Activated naive CD4-positive, alpha-beta T cell treated with anti-CD3 and anti-CD28 coated beads, Interleukin-2, amount 50 U/mL, for 24 hours (primary cell): ENCODE measurements around the gene TMEM127.
A peak's percentile ranks its signal among the peaks of the same experiment; 100 is the strongest.

Experiments
- H3K27ac Mint-ChIP-seq: one replicate; pipeline ENCODE4 v1.8.0; 2021; ENCODE audit warnings: mild to moderate bottlenecking, mixed read lengths
- H3K27me3 Mint-ChIP-seq: one replicate; pipeline ENCODE4 v1.8.0; 2021; ENCODE audit warnings: mixed read lengths
- H3K36me3 Mint-ChIP-seq: one replicate; pipeline ENCODE4 v1.8.0; 2021; ENCODE audit warnings: mixed read lengths
- H3K4me1 Mint-ChIP-seq: one replicate; pipeline ENCODE4 v1.8.0; 2021; ENCODE audit warnings: mixed read lengths
- H3K4me3 Mint-ChIP-seq: one replicate; pipeline ENCODE4 v1.8.0; 2021; ENCODE audit warnings: mild to moderate bottlenecking, mixed read lengths
- H3K9me3 Mint-ChIP-seq: one replicate; pipeline ENCODE4 v1.8.0; 2021; ENCODE audit warnings: mixed read lengths

The TMEM127 gene

DNA sequence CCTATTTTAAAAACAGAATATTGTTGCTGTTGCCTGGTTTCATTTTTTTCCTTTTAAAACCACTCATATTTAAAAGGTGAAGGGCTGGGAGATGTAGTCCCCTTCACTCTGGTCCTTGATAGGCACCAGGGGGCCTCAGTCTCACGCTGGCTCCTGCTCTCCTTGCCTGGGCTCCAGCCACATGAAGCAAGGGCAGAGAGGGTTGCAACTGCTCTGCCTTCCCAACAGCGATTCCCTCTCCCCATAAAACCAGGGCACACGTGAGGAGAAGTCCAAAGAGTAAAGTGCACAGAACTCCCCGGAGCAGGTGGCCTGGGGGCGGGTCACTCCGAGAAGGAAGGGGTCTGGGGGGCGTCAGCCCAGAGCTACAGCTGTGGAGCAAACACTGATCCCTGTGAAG lies 12.8 kb downstream of the TMEM127 start:
- Mint-ChIP-seq H3K27ac (no peak overlapping the region), H3K27me3 (no peaks in the 10 kb centered on the region), H3K36me3 (peaks cover 3% of the 10 kb centered on the region), H3K4me3 (no peak overlapping the region), H3K9me3 (no peaks in the 10 kb centered on the region), H3K4me1 (peaks cover 32% of the 10 kb centered on the region)

DNA sequence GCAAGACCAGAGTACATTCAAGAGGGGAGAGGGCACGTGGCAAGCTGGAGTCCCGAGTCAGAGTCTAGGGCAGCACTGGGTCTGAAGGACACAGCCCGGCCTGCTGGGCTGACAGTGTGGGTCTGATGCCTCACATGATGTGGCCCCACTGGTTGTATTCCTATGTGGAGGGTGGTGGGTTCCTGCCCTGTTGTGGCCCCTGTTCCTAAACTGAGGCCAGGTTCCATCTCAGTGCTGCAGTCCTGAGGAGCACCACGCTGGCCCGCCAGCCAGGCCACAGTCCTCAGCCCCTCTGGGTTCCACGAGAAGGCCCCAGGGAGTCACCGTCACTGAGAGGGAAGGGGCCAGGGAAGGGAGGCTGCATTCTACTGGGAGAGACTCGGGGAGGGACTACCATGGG lies 13.3 kb downstream of the TMEM127 start:
- Mint-ChIP-seq H3K4me3 (no peak overlapping the region), H3K4me1 (peaks cover 30% of the 10 kb centered on the region), H3K9me3 (no peaks in the 10 kb centered on the region), H3K27me3 (no peaks in the 10 kb centered on the region), H3K27ac (no peak overlapping the region), H3K36me3 (peaks cover 3% of the 10 kb centered on the region)

DNA sequence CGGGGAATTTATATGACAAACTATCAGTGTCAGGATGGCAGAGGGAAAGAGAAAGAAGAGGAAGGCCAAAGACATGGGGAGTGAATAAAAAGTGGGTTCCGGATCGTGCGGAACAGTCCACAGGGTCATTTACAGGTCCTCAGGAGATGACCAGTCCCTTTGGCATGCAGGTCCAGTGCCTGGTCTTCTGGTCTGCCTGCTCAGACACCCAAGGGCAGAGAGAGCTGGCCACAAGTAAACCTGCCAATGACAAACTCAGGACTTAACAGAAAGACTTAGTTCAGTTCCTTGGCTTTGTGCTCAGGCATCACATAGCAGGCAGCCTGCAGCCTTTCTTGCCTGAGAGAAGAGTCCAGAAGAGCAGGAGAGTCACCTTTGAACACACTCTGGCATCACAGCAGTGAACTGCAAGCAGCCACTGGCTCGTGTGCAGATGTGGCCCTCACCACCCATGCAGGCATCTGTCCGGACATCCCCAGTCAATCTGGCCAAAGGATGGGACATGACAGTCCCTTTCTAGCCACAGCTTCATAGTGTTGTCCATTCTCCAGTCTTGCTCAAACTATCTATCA lies 14.0 kb downstream of the TMEM127 start:
- H3K4me1 Mint-ChIP-seq = peaks cover 28% of the 10 kb centered on the region
- peaks cover 3% of the 10 kb centered on the region for H3K36me3 Mint-ChIP-seq
- H3K4me3 Mint-ChIP-seq = no peak overlapping the region
- H3K27me3 Mint-ChIP-seq = no peaks in the 10 kb centered on the region
- H3K9me3 Mint-ChIP-seq = no peaks in the 10 kb centered on the region
- no peak overlapping the region for H3K27ac Mint-ChIP-seq

DNA sequence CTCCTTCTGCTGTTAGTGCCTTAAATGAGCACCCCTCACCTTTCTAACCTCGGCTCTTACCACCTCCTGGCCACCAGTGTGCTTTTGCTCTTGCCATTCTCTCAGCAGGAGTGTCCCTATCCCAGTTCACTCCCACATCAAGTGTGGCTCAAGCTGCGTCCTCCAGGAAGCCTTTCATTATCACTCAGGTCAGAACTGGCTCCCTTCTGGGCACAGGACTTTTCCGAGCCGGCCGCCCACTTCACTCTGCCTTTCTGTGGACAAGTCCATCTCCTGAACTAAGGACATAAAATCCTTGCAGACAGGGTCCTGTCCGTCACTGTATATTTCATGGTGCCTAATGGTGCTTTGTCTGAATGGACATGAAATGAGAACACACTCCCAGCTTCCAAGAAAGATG lies 15.6 kb downstream of the TMEM127 start:
- no peaks in the 10 kb centered on the region for H3K27me3 Mint-ChIP-seq
- no peak overlapping the region for H3K4me3 Mint-ChIP-seq
- peaks cover 30% of the 10 kb centered on the region for H3K4me1 Mint-ChIP-seq
- no peaks in the 10 kb centered on the region for H3K9me3 Mint-ChIP-seq
- peak overlapping the region; percentile 76 for H3K27ac Mint-ChIP-seq
- peaks cover under 1% of the 10 kb centered on the region for H3K36me3 Mint-ChIP-seq

DNA sequence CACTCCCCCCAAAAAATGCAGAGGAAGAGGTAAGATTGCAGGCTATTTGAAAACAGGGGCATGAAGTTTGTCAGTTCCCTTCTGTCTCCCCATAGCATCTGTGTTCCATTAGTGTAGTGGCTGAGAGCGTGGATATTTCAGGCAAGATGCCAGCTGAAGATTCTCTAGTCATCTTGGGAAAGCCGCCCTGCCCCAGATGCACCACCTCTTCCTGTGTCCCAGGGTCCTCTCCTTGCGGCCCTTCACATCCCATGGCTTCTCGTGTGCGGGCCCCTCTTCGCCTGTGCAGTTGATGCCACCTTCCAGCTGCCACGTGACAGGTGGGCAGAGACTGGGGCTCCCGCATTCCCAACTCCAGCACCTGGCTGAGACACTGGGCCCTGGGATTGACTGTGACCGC lies 16.1 kb downstream of the TMEM127 start:
- Mint-ChIP-seq H3K27ac (peak overlapping the region; percentile 76), H3K9me3 (no peaks in the 10 kb centered on the region), H3K27me3 (no peaks in the 10 kb centered on the region), H3K4me1 (peaks cover 29% of the 10 kb centered on the region), H3K4me3 (no peak overlapping the region), H3K36me3 (no peaks in the 10 kb centered on the region)

DNA sequence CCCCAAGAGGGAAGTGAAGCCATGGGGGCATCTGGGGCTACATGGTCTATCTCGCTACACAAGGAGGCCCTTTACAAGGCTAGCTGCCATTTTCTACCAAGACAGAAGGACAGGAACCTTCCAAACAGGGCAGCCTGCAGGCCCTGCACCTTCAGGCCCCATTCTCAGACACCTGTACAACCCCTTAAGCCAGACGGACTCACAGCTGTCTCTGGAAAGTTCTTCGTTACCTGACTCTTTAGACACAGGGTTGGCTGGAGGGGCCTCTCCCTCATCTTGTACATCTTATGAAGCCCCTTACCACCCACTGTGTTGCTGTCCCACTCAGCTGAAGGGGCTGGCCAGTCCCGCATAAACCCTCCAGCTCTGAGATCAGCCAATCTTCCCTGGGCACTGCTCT lies 17.2 kb downstream of the TMEM127 start:
- H3K9me3 Mint-ChIP-seq = no peaks in the 10 kb centered on the region
- H3K4me1 Mint-ChIP-seq = peaks cover 27% of the 10 kb centered on the region
- H3K27me3 Mint-ChIP-seq = no peaks in the 10 kb centered on the region
- H3K36me3 Mint-ChIP-seq = no peaks in the 10 kb centered on the region
- H3K27ac Mint-ChIP-seq = no peak overlapping the region
- H3K4me3 Mint-ChIP-seq = no peak overlapping the region

DNA sequence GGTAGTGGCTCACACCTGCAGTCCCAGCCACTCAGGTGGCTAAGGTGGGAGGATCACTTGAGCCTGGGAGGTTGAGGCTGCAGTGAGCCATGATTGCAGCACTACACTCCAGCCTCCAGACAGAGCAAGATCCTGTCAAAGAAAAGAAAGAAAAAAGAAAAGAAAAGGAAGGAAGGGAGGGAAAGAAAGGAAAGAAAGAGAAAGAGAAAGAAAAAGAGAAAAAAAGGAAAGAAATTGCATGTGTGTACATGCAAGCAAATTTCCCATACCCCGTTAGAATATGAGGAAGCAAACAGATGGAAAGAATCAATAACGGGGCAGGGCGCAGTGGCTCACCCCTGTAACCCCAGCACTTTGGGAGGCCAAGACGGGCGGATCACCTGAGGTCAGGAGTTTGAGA lies 17.9 kb downstream of the TMEM127 start:
- no peaks in the 10 kb centered on the region for H3K9me3 Mint-ChIP-seq

DNA sequence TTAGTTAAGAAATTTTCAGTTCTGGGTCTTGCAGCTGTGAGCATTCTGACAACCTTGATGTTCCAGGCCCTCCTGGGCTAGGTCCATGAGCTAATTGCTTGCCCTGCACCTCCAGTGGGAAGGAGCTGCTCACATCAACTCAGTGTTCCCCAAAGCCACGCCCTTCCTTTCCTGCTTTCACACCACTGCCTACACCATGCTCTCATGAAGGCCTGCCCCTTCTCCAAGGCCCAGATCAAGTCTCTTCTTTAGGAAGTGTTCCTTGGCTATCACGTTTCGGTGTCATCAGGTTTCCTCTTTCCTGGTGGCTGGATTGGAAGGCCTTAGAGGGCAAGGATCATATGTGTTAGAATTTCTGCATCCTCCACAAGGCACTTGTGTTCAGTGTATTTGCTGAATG lies 18.8 kb downstream of the TMEM127 start:
- no peaks in the 10 kb centered on the region for H3K9me3 Mint-ChIP-seq
- H3K27ac Mint-ChIP-seq = no peak overlapping the region
- no peaks in the 10 kb centered on the region for H3K27me3 Mint-ChIP-seq
- H3K36me3 Mint-ChIP-seq = no peaks in the 10 kb centered on the region
- no peak overlapping the region for H3K4me3 Mint-ChIP-seq
- peaks cover 40% of the 10 kb centered on the region for H3K4me1 Mint-ChIP-seq

More for the DNA sequence above, 17.9 kb downstream of the TMEM127 start:
- Mint-ChIP-seq H3K4me1 (peaks cover 31% of the 10 kb centered on the region), H3K36me3 (no peaks in the 10 kb centered on the region), H3K27me3 (no peaks in the 10 kb centered on the region), H3K27ac (no peak overlapping the region), H3K4me3 (no peak overlapping the region)

DNA sequence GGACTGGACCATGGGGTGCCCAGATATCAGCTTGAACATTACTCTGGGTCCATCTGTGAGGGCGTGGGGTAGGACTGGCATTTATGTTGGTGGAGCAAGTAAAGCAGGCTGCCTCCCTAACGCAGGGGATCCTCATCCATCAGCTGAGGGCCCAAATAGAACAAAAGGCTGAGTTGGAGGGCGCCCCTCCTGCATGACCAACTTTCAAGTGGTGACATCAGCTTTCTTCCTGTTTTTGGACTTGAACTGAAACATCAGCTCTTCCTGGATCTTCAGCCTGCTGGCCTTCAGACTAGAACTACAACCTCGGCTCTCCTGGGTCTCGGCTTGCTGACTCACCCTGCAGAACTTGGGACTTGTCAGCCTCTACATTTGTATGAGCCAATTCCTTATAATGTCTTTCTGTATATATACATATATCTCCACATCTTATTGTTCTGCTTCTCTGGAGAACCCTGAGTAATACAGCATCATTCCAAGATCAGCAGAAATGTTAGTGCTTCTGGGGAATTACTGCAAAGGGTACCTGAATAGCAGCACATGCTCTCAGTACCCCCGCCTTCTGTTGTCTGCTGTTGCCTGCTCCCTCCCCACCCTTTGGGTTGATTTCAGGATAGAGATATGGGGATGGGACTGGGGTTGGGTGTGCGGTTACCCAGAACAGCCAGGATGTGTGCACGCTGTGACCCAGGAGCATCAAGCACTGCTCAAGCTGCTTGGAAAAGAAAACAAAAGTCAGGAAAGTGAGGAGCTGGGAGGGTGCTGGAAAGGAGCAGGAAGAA lies 20.0 kb downstream of the TMEM127 start:
- no peaks in the 10 kb centered on the region for H3K9me3 Mint-ChIP-seq
- peak overlapping the region; percentile 56 for H3K27ac Mint-ChIP-seq
- no peak overlapping the region for H3K4me3 Mint-ChIP-seq
- no peaks in the 10 kb centered on the region for H3K36me3 Mint-ChIP-seq
- H3K27me3 Mint-ChIP-seq = no peaks in the 10 kb centered on the region
- H3K4me1 Mint-ChIP-seq = peaks cover 52% of the 10 kb centered on the region

DNA sequence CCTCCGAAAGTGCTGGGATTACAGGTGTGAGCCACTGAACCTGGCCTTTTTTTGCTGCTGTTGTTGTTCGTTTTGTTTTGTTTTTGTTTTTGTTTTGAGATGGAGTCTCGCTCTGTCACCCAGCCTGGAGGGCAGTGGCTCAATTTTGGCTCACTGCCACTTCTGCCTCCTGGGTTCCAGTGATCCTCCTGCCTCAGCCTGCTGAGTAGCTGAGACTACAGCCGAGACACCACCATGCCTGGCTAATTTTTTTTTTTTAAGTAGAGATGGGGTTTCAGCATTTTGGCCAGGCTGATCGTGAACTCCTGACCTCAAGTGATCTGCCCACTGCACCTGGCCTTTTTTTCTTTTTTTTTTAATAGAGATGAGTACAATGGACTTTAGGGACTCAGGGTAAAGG lies 22.0 kb downstream of the TMEM127 start:
- Mint-ChIP-seq H3K4me1 (peaks cover 55% of the 10 kb centered on the region), H3K27me3 (no peaks in the 10 kb centered on the region), H3K4me3 (no peak overlapping the region), H3K27ac (no peak overlapping the region), H3K9me3 (no peaks in the 10 kb centered on the region), H3K36me3 (no peaks in the 10 kb centered on the region)

DNA sequence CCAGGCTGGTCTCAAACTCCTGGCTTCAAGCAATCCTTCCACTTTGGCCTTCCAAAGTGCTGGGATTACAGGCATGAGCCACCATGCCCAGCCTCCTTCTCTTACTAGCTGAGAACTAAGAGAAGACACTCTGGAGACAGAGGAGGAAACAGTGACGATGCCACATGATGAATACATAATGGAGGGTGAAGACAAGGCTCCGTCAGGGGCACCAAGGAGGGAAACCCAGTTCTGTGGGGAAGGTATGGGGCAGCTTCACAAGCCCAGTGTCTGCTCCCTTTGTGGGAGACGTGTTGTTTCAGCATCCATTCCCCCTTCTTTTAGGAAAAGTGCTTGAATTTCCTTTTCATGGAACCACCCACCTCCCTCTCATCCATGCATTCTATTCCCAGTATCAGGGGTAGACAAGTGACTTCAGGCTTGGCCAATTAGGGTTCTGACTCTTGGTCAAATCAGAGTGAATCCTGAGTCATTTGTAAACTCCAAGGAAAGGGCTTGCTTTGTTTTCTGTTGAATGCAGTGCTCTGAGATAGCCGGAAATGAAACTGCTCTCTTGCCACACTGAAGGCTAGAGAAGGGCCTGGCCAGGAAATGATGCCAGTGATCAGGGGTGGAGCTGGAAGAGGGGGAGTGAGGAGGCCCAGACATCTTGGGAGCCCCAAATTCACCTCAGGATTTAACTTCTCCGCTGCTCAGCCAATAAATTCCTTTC lies 23.7 kb downstream of the TMEM127 start:
- peaks cover 49% of the 10 kb centered on the region for H3K4me1 Mint-ChIP-seq
- no peaks in the 10 kb centered on the region for H3K9me3 Mint-ChIP-seq
- no peaks in the 10 kb centered on the region for H3K36me3 Mint-ChIP-seq
- no peaks in the 10 kb centered on the region for H3K27me3 Mint-ChIP-seq
- peak overlapping the region; percentile 54 for H3K4me3 Mint-ChIP-seq
- H3K27ac Mint-ChIP-seq = peak overlapping the region; percentile 90

DNA sequence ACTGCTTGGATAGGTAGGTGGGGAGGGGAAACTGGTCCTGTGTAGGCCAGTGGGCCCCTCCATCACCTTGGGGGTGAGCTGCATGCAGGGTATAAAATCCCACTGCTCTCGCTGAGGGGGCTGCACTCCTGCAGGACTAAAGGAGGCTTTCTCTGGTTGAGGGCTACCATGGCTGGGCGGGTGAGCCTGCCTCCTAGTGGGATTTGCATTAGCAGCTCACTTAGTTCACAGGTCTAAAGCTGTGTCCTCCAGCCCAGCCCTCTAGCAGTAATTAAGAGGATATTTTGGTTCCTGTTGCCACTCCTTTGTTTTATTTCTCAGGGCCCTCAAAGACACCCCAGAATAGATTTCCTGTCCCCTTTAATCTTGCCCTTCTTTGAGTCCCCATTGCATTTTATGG lies 24.6 kb downstream of the TMEM127 start:
- no peak overlapping the region for H3K4me3 Mint-ChIP-seq
- no peaks in the 10 kb centered on the region for H3K9me3 Mint-ChIP-seq
- no peaks in the 10 kb centered on the region for H3K36me3 Mint-ChIP-seq
- H3K27ac Mint-ChIP-seq = peak overlapping the region; percentile 90
- H3K27me3 Mint-ChIP-seq = no peaks in the 10 kb centered on the region
- peaks cover 42% of the 10 kb centered on the region for H3K4me1 Mint-ChIP-seq

DNA sequence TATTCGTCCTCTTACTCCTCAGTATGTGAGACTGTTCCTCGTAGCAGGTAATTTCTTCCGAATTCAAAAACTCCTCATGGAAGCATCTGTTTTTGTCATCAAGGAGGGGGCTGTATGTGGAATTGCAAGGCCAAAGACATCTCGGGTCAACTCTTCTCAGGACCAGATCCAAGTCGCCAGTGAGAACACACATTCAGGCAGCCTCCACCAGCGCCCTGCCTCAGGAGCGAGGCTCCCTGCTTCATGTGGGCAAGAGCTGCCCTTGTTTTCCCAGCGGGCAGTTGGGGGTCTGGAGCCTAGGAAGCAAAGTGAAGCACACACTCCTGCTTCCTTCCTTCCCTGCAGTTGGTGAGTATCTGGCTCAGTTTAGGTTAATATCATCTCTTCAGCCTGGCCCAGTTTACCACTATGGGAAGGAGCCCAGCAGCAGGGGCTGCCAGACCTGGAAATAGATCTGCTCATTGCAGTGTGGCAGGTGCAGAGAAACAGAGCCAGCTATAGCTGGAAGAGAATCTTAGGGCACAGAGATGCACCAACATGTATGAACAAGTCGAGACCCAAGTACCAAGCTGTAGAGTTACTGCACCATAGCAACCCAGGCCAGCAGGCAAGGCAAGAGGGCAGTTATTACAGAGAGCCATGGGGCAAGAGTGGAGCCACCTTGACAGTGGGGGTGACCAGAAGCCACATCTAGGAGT lies 25.3 kb downstream of the TMEM127 start:
- Mint-ChIP-seq H3K4me1 (peaks cover 35% of the 10 kb centered on the region), H3K36me3 (no peaks in the 10 kb centered on the region), H3K9me3 (no peaks in the 10 kb centered on the region), H3K27ac (peak overlapping the region; percentile 43), H3K4me3 (no peak overlapping the region), H3K27me3 (no peaks in the 10 kb centered on the region)

DNA sequence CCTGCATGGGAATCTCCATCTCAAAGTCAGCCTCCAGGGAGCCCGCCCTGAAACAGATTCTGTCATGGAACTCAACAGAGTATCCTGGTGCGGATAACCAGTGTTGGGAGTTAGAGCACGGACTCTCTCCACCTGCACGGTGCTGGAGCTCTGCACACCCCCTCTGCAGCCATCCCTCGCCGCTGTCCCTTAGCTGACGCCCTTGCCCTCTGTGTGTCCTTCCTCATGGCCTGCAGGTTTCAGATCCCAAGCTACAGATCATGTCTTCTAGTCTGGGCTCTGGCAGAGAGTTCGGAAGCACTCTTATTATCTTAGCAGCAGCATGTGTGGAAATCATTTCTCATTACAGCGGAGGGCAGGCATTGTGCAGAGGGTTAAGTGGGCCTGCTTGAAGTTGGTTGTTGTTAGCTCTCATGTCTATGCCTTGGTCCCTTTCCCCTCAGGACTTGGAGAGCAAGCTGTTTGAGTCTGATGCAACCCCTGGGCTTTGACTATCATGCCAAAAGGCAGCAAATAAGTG lies 26.0 kb downstream of the TMEM127 start:
- H3K4me3 Mint-ChIP-seq = no peak overlapping the region
- no peaks in the 10 kb centered on the region for H3K27me3 Mint-ChIP-seq
- H3K27ac Mint-ChIP-seq = no peak overlapping the region
- H3K9me3 Mint-ChIP-seq = no peaks in the 10 kb centered on the region
- peaks cover 31% of the 10 kb centered on the region for H3K4me1 Mint-ChIP-seq
- no peaks in the 10 kb centered on the region for H3K36me3 Mint-ChIP-seq

DNA sequence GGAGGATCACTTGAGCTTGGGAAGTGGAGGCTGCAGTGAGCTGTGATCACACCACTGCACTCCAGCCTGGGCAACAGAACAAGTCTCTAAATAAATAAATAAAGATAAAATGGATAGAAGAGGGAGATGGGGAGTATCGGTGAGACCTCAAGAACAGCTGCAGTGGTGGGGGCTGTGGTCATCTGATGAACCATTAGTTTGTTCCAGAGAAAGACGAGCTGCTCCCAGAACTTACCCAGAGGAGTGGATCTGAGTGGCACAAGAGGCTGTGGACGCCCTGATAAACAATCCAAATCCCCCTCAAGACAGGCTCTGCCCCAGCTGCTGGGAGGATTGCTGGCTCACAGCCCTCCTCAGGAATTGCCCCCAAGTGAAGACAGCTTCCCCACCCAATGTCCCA lies 26.7 kb downstream of the TMEM127 start:
- Mint-ChIP-seq H3K27ac (no peak overlapping the region), H3K9me3 (no peaks in the 10 kb centered on the region), H3K4me1 (peaks cover 28% of the 10 kb centered on the region)

More for the DNA sequence above, 26.7 kb downstream of the TMEM127 start:
- Mint-ChIP-seq H3K36me3 (no peaks in the 10 kb centered on the region), H3K4me3 (no peak overlapping the region), H3K27me3 (no peaks in the 10 kb centered on the region)
